Stimulated activated CD4-positive, alpha-beta T cell treated with anti-CD3 and anti-CD28 coated beads, Interleukin-1b, Interleukin-23, amount 100 ng/mL, for 4 hours (primary cell): ENCODE results near the gene ANKRD11.

Experiments
- DNase-seq, 2 donors: peaks; one replicate each; pipeline ENCODE4 v3.0.0-alpha.2; 2020; ENCODE audit warnings: low read depth in 2 of 2

The ANKRD11 gene

GRCh38 chr16:89506791-89507191 lies 16.4 kb upstream of the ANKRD11 start:
- no peak for DNase-seq

- DNase-seq, result no peak
Observed at GRCh38 chr16:89506113-89506504, 15.7 kb upstream of the ANKRD11 start.

- DNase-seq, result peak; percentile 66 to 82
Observed at GRCh38 chr16:89505204-89506112, 15.1 kb upstream of the ANKRD11 start.

GRCh38 chr16:89504091-89504490 lies 13.7 kb upstream of the ANKRD11 start:
- DNase-seq, result no peak

- no peak for DNase-seq
Observed at GRCh38 chr16:89502081-89502843, 11.9 kb upstream of the ANKRD11 start.

- DNase-seq, result no peak
Observed at GRCh38 chr16:89499767-89500166, 9.4 kb upstream of the ANKRD11 start.

GRCh38 chr16:89498839-89499238 lies 8.5 kb upstream of the ANKRD11 start:
- no peak for DNase-seq

GRCh38 chr16:89495121-89495520 lies 4.8 kb upstream of the ANKRD11 start:
- no peak for DNase-seq

- no peak for DNase-seq
Observed at GRCh38 chr16:89493776-89494175, 3.4 kb upstream of the ANKRD11 start.

GRCh38 chr16:89491974-89492687 lies 1.8 kb upstream of the ANKRD11 start:
- no peak for DNase-seq

GRCh38 chr16:89491238-89491869 lies 993 bp upstream of the ANKRD11 start:
- DNase-seq, result no peak

- DNase-seq, result peak in 1 of 2 donors; percentile 22
Observed at GRCh38 chr16:89489898-89490438, 393 bp downstream of the ANKRD11 start.

GRCh38 chr16:89489040-89489897 lies 1.1 kb downstream of the ANKRD11 start:
- peak; percentile 69 to 86 for DNase-seq

GRCh38 chr16:89485701-89486246 lies 4.6 kb downstream of the ANKRD11 start:
- DNase-seq, result no peak

- DNase-seq, result no peak
Observed at GRCh38 chr16:89484923-89485679, 5.3 kb downstream of the ANKRD11 start.

GRCh38 chr16:89484041-89484501 lies 6.3 kb downstream of the ANKRD11 start:
- DNase-seq, result no peak

- no peak for DNase-seq
Observed at GRCh38 chr16:89482817-89483205, 7.5 kb downstream of the ANKRD11 start.

GRCh38 chr16:89482150-89482816 lies 8.1 kb downstream of the ANKRD11 start:
- no peak for DNase-seq
